ENCODE results near the gene IGBP1.
"Not testable (repeated sequence)": the region's sequence is repeated elsewhere in the genome, so short reads cannot be mapped to it uniquely, and the experiment has no call there.

IGBP1 gene

GRCh38 chrX:70117738-70118137, 15.5 kb upstream of the IGBP1 start:
- H3K27ac ChIP-seq (ENCODE audit: low read depth, low read length): no peak overlapping the region
- peaks cover 0 to 3% of the 10 kb centered on the region in 2 donors for H3K9me3 ChIP-seq (ENCODE audit: control insufficient read depth in 1 of 2, low read length in 2 of 2)
- no peaks in the 10 kb centered on the region for H3K4me1 ChIP-seq (ENCODE audit: control insufficient read depth in 1 of 2, insufficient read depth in 2 of 2, low read length in 2 of 2)
- H3K9ac ChIP-seq (ENCODE audit: low read depth in 1 of 2, low read length in 2 of 2): no peak overlapping the region
- H3K27me3 ChIP-seq (ENCODE audit: control insufficient read depth in 1 of 2, insufficient read depth in 2 of 2, low read length in 2 of 2): no peaks in the 10 kb centered on the region
- H3K4me3 ChIP-seq (ENCODE audit: low read depth in 1 of 2, low read length in 2 of 2): no peak overlapping the region
- no peaks in the 10 kb centered on the region for H3K36me3 ChIP-seq (ENCODE audit: control insufficient read depth in 1 of 2, insufficient read depth in 2 of 2, low read length in 2 of 2)

DNA sequence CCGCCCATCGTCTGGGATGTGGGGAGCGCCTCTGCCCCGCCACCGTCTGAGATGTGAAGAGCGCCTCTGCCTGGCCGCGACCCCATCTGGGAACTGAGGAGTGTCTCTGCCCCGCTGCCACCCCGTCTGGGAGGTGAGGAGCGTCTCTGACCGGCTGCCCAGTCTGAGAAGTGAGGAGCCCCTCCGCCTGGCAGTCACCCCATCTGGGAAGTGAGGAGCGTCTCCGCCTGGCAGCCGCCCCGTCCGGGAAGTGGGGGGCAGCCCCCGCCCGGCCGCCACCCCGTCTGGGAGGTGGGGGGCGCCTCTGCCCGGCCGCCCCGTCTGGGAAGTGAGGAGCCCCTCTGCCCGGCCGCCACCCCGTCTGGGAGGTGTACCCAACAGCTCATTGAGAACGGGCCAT, 10.2 kb upstream of the IGBP1 start:
- not testable (repeated sequence) for H3K4me3 ChIP-seq (ENCODE audit: low read depth in 1 of 2, low read length in 2 of 2); H3K9me3 ChIP-seq (ENCODE audit: control insufficient read depth in 1 of 2, low read length in 2 of 2); H3K27me3 ChIP-seq (ENCODE audit: control insufficient read depth in 1 of 2, insufficient read depth in 2 of 2, low read length in 2 of 2); H3K4me1 ChIP-seq (ENCODE audit: control insufficient read depth in 1 of 2, insufficient read depth in 2 of 2, low read length in 2 of 2); H3K9ac ChIP-seq (ENCODE audit: low read depth in 1 of 2, low read length in 2 of 2); H3K27ac ChIP-seq (ENCODE audit: low read depth, low read length); H3K36me3 ChIP-seq (ENCODE audit: control insufficient read depth in 1 of 2, insufficient read depth in 2 of 2, low read length in 2 of 2)

DNA sequence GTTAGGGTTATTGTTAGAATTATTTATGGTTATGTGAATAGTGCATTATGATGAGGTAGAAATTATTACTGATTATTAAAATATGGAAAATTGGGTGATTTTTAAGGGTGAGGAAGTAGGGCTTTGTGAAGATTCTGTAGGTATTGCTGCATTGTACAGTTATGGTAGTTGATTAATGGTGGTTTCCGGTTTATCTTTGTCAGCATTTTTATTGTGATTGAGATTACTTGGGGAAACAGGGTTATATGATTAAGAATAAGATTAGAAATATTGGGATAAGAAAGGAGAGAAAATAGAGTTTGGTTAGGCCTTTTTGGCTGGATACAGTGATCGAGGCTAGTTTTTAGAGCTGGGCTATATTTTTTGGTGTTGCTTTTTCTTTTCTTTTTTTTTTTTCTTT, 8.6 kb upstream of the IGBP1 start:
- Histone ChIP-seq H3K36me3 (ENCODE audit: control insufficient read depth in 1 of 2, insufficient read depth in 2 of 2, low read length in 2 of 2) (no peaks in the 10 kb centered on the region), H3K9ac (ENCODE audit: low read depth in 1 of 2, low read length in 2 of 2) (no peak overlapping the region), H3K4me3 (ENCODE audit: low read depth in 1 of 2, low read length in 2 of 2) (no peak overlapping the region), H3K27me3 (ENCODE audit: control insufficient read depth in 1 of 2, insufficient read depth in 2 of 2, low read length in 2 of 2) (no peaks in the 10 kb centered on the region), H3K27ac (ENCODE audit: low read depth, low read length) (no peak overlapping the region), H3K4me1 (ENCODE audit: control insufficient read depth in 1 of 2, insufficient read depth in 2 of 2, low read length in 2 of 2) (peaks cover 0 to 1% of the 10 kb centered on the region in 2 donors), H3K9me3 (ENCODE audit: control insufficient read depth in 1 of 2, low read length in 2 of 2) (no peaks in the 10 kb centered on the region)

GRCh38 chrX:70128071-70128470, 5.2 kb upstream of the IGBP1 start:
- no peaks in the 10 kb centered on the region for H3K27me3 ChIP-seq (ENCODE audit: control insufficient read depth in 1 of 2, insufficient read depth in 2 of 2, low read length in 2 of 2)
- H3K36me3 ChIP-seq (ENCODE audit: control insufficient read depth in 1 of 2, insufficient read depth in 2 of 2, low read length in 2 of 2): no peaks in the 10 kb centered on the region
- no peak overlapping the region for H3K4me3 ChIP-seq (ENCODE audit: low read depth in 1 of 2, low read length in 2 of 2)
- no peaks in the 10 kb centered on the region for H3K9me3 ChIP-seq (ENCODE audit: control insufficient read depth in 1 of 2, low read length in 2 of 2)
- H3K4me1 ChIP-seq (ENCODE audit: control insufficient read depth in 1 of 2, insufficient read depth in 2 of 2, low read length in 2 of 2): peaks cover 0 to 11% of the 10 kb centered on the region in 2 donors
- H3K9ac ChIP-seq (ENCODE audit: low read depth in 1 of 2, low read length in 2 of 2): no peak overlapping the region
- H3K27ac ChIP-seq (ENCODE audit: low read depth, low read length): no peak overlapping the region

GRCh38 chrX:70129816-70130215, 3.4 kb upstream of the IGBP1 start:
- Histone ChIP-seq H3K27ac (ENCODE audit: low read depth, low read length) (no peak overlapping the region), H3K36me3 (ENCODE audit: control insufficient read depth in 1 of 2, insufficient read depth in 2 of 2, low read length in 2 of 2) (no peaks in the 10 kb centered on the region), H3K9ac (ENCODE audit: low read depth in 1 of 2, low read length in 2 of 2) (no peak overlapping the region), H3K4me3 (ENCODE audit: low read depth in 1 of 2, low read length in 2 of 2) (no peak overlapping the region), H3K4me1 (ENCODE audit: control insufficient read depth in 1 of 2, insufficient read depth in 2 of 2, low read length in 2 of 2) (peaks cover 4 to 18% of the 10 kb centered on the region in 2 donors), H3K9me3 (ENCODE audit: control insufficient read depth in 1 of 2, low read length in 2 of 2) (no peaks in the 10 kb centered on the region), H3K27me3 (ENCODE audit: control insufficient read depth in 1 of 2, insufficient read depth in 2 of 2, low read length in 2 of 2) (no peaks in the 10 kb centered on the region)

- no peak overlapping the region for H3K27ac ChIP-seq (ENCODE audit: low read depth, low read length)
- H3K4me1 ChIP-seq (ENCODE audit: control insufficient read depth in 1 of 2, insufficient read depth in 2 of 2, low read length in 2 of 2): peaks cover 4 to 27% of the 10 kb centered on the region in 2 donors
- H3K27me3 ChIP-seq (ENCODE audit: control insufficient read depth in 1 of 2, insufficient read depth in 2 of 2, low read length in 2 of 2): no peaks in the 10 kb centered on the region
- H3K9ac ChIP-seq (ENCODE audit: low read depth in 1 of 2, low read length in 2 of 2): no peak overlapping the region
- no peaks in the 10 kb centered on the region for H3K36me3 ChIP-seq (ENCODE audit: control insufficient read depth in 1 of 2, insufficient read depth in 2 of 2, low read length in 2 of 2)
- no peak overlapping the region for H3K4me3 ChIP-seq (ENCODE audit: low read depth in 1 of 2, low read length in 2 of 2)
- H3K9me3 ChIP-seq (ENCODE audit: control insufficient read depth in 1 of 2, low read length in 2 of 2): no peaks in the 10 kb centered on the region
Measured at GRCh38 chrX:70132224-70132623, 1.0 kb upstream of the IGBP1 start.

- Histone ChIP-seq H3K27ac (ENCODE audit: low read depth, low read length) (peak overlapping the region; percentile 87), H3K4me3 (ENCODE audit: low read depth in 1 of 2, low read length in 2 of 2) (peak overlapping the region; percentile 89 to 95), H3K9ac (ENCODE audit: low read depth in 1 of 2, low read length in 2 of 2) (peak overlapping the region; percentile 47 to 88), H3K27me3 (ENCODE audit: control insufficient read depth in 1 of 2, insufficient read depth in 2 of 2, low read length in 2 of 2) (no peaks in the 10 kb centered on the region), H3K36me3 (ENCODE audit: control insufficient read depth in 1 of 2, insufficient read depth in 2 of 2, low read length in 2 of 2) (no peaks in the 10 kb centered on the region), H3K9me3 (ENCODE audit: control insufficient read depth in 1 of 2, low read length in 2 of 2) (no peaks in the 10 kb centered on the region), H3K4me1 (ENCODE audit: control insufficient read depth in 1 of 2, insufficient read depth in 2 of 2, low read length in 2 of 2) (peaks cover 4 to 27% of the 10 kb centered on the region in 2 donors)
Measured at GRCh38 chrX:70132877-70133302, 357 bp upstream of the IGBP1 start.

- Histone ChIP-seq H3K9me3 (ENCODE audit: control insufficient read depth in 1 of 2, low read length in 2 of 2) (no peaks in the 10 kb centered on the region), H3K27ac (ENCODE audit: low read depth, low read length) (peak overlapping the region; percentile 36), H3K9ac (ENCODE audit: low read depth in 1 of 2, low read length in 2 of 2) (peak overlapping the region; percentile 86 to 88), H3K27me3 (ENCODE audit: control insufficient read depth in 1 of 2, insufficient read depth in 2 of 2, low read length in 2 of 2) (no peaks in the 10 kb centered on the region), H3K4me3 (ENCODE audit: low read depth in 1 of 2, low read length in 2 of 2) (peak overlapping the region; percentile 89 to 95), H3K4me1 (ENCODE audit: control insufficient read depth in 1 of 2, insufficient read depth in 2 of 2, low read length in 2 of 2) (peaks cover 4 to 27% of the 10 kb centered on the region in 2 donors), H3K36me3 (ENCODE audit: control insufficient read depth in 1 of 2, insufficient read depth in 2 of 2, low read length in 2 of 2) (no peaks in the 10 kb centered on the region)
Measured at GRCh38 chrX:70134116-70134477, 850 bp downstream of the IGBP1 start.

DNA sequence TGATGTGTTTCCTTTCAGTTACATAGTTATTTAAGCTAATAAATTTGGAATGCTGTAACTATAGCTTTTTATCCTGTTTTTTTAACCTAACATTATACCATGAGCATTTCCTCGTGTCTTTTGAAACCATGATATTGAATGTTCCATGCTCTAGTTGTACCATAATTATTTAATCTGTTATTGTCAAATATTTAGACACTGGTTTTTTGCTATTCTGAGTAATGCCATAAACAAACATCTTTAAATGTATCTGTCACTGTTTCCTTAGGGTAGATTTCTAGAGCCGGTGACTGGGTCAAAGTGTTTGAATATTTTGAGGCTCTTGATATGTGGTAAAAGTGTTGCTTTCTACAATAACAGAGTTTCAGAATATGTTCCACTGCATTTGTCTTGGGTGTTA, 5.4 kb downstream of the IGBP1 start:
- H3K27ac ChIP-seq (ENCODE audit: low read depth, low read length): no peak overlapping the region

DNA sequence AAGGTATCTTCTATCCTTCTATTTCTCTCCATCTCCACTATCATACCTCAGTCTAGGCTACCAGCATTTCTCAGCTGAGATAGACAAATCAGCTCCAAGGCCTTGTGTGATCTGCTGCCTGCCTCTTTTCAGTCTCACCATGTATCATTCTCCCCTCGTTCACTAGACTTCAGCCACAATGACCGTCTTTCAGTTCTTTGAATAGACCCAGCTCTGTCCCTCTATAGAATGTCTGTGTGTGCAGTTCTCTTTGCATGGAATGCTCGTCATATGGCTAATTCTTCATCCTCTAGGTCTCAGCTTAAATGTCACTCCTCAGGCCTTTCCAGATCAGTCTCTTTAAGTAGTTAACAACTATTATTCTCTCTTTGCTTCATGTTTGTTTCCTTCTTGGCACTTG, 6.5 kb downstream of the IGBP1 start:
- Histone ChIP-seq H3K36me3 (ENCODE audit: control insufficient read depth in 1 of 2, insufficient read depth in 2 of 2, low read length in 2 of 2) (peaks cover 0 to 3% of the 10 kb centered on the region in 2 donors), H3K27ac (ENCODE audit: low read depth, low read length) (no peak overlapping the region), H3K4me3 (ENCODE audit: low read depth in 1 of 2, low read length in 2 of 2) (no peak overlapping the region), H3K9me3 (ENCODE audit: control insufficient read depth in 1 of 2, low read length in 2 of 2) (no peaks in the 10 kb centered on the region), H3K4me1 (ENCODE audit: control insufficient read depth in 1 of 2, insufficient read depth in 2 of 2, low read length in 2 of 2) (peaks cover under 1 to 9% of the 10 kb centered on the region in 2 donors), H3K9ac (ENCODE audit: low read depth in 1 of 2, low read length in 2 of 2) (no peak overlapping the region), H3K27me3 (ENCODE audit: control insufficient read depth in 1 of 2, insufficient read depth in 2 of 2, low read length in 2 of 2) (no peaks in the 10 kb centered on the region)

More for the DNA sequence above, 5.4 kb downstream of the IGBP1 start:
- Histone ChIP-seq H3K9me3 (ENCODE audit: control insufficient read depth in 1 of 2, low read length in 2 of 2) (no peaks in the 10 kb centered on the region), H3K27me3 (ENCODE audit: control insufficient read depth in 1 of 2, insufficient read depth in 2 of 2, low read length in 2 of 2) (no peaks in the 10 kb centered on the region), H3K36me3 (ENCODE audit: control insufficient read depth in 1 of 2, insufficient read depth in 2 of 2, low read length in 2 of 2) (peaks cover 0 to 3% of the 10 kb centered on the region in 2 donors), H3K4me3 (ENCODE audit: low read depth in 1 of 2, low read length in 2 of 2) (no peak overlapping the region), H3K4me1 (ENCODE audit: control insufficient read depth in 1 of 2, insufficient read depth in 2 of 2, low read length in 2 of 2) (peaks cover 4 to 16% of the 10 kb centered on the region in 2 donors), H3K9ac (ENCODE audit: low read depth in 1 of 2, low read length in 2 of 2) (no peak overlapping the region)

DNA sequence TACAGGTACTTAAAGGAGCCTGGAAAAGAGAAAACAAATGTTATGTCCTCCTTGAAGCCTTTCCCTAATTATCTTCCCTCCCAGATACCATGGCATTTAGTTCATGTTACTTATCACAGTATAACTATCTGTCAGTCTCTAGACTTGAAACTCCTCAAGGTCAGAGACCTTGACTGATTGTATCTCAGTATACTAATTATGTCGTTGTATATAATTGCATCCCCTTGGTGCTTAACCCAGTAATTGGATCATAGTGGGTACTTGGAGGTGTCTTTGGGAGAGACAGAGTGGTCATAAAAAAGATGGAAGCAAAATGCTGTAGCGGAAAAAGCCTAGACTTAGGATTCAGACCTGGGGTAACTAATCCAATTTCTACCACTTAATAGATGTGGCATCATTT, 8.1 kb downstream of the IGBP1 start:
- H3K9ac ChIP-seq (ENCODE audit: low read depth in 1 of 2, low read length in 2 of 2): no peak overlapping the region
- no peak overlapping the region for H3K27ac ChIP-seq (ENCODE audit: low read depth, low read length)
- H3K9me3 ChIP-seq (ENCODE audit: control insufficient read depth in 1 of 2, low read length in 2 of 2): no peaks in the 10 kb centered on the region
- H3K4me1 ChIP-seq (ENCODE audit: control insufficient read depth in 1 of 2, insufficient read depth in 2 of 2, low read length in 2 of 2): no peaks in the 10 kb centered on the region
- no peak overlapping the region for H3K4me3 ChIP-seq (ENCODE audit: low read depth in 1 of 2, low read length in 2 of 2)
- no peaks in the 10 kb centered on the region for H3K27me3 ChIP-seq (ENCODE audit: control insufficient read depth in 1 of 2, insufficient read depth in 2 of 2, low read length in 2 of 2)
- peaks cover 0 to 3% of the 10 kb centered on the region in 2 donors for H3K36me3 ChIP-seq (ENCODE audit: control insufficient read depth in 1 of 2, insufficient read depth in 2 of 2, low read length in 2 of 2)
